ENCODE data around the gene ATE1. TPM values are rescaled to one million over a fixed set of nuclear protein-coding genes. Genes with fewer than 3 reads are reported as not detected.

The ATE1 gene
- total and polyA plus RNA-seq, 2 donors (not counting 3 experiments of a cell fraction or from before 2014, with no cell fraction given), result 8.7 to 27.1 TPM

DNA sequence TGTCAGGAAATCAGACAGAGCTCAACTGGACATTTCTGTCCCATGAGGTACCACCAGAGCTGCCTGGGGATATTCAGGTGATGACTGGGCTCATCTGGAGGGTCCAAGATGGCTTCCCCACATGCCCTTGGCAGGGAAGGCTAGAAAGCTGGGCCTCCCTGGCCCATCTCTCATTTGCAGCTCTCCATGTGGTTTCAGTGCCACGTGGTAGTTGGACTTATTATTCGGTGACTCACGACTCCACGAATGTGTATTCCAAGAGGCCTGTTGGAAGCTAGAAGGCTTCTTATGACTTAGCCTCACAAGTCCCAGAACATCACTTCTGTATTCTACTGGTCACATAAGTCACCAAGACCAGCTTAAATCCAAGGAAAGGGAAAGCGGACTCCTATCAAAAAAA is 24.4 kb upstream of the ATE1 start:
- ChIA-PET POLR2A (no interaction called here), CTCF (interaction anchor here (0.8 kb wide), 1 partner anchor 161 kb away, joined by 3 read pairs; no protein-coding TSS in a partner anchor)
- no peak for TF ChIP-seq EZH2 (IDR thresholded peaks at IDR 0.05; ENCODE audit: borderline replicate concordance, low read depth, low read length, severe bottlenecking)
- TF ChIP-seq FOS (IDR thresholded peaks at IDR 0.05; ENCODE audit: borderline replicate concordance, insufficient read depth, low read length), result no peak
- no peak for TF ChIP-seq MAX (IDR thresholded peaks at IDR 0.05; ENCODE audit: insufficient read depth, insufficient read length)
- no peak for TF ChIP-seq JUN (IDR thresholded peaks at IDR 0.05; ENCODE audit: borderline replicate concordance, insufficient read depth, insufficient read length, low read depth)
- TF ChIP-seq CTCF (IDR thresholded peaks at IDR 0.05; ENCODE audit: extremely low read depth in 1 of 2, insufficient read depth in 1 of 2, low read depth in 1 of 2, low read length in 2 of 2), result no peak
- no peak for TF ChIP-seq POLR2A (IDR thresholded peaks at IDR 0.05; ENCODE audit: low read depth, low read length)
- no peak for TF ChIP-seq MYC (IDR thresholded peaks at IDR 0.05; ENCODE audit: low read depth, low read length)
- no peak for TF ChIP-seq GATA2 (IDR thresholded peaks at IDR 0.05; ENCODE audit: insufficient read depth, insufficient read length, low read depth, low read length)
- TF ChIP-seq POLR2AphosphoS5 (IDR thresholded peaks at IDR 0.05; ENCODE audit: insufficient read depth, low read depth, low read length), result no peak
- DNase-seq (ENCODE audit: low read depth, low spot score), result no peak
- Histone ChIP-seq H3K27me3 (ENCODE audit: control insufficient read depth in 2 of 2, insufficient read depth in 2 of 2, low read length in 2 of 2) (no peaks in the 10 kb centered on the region), H3K4me3 (replicated peaks in 1 of 3; ENCODE audit: insufficient read depth in 1 of 3, low read depth in 1 of 3, low read length in 3 of 3) (no peak overlapping the region), H3K27ac (ENCODE audit: insufficient read depth, low read depth, low read length) (no peak overlapping the region), H3K9me3 (replicated peaks; ENCODE audit: control insufficient read depth, insufficient read depth, low read length) (no peaks in the 10 kb centered on the region), H3K9me1 (replicated peaks; ENCODE audit: control insufficient read depth, extremely low read depth, insufficient read depth, low read length) (no peaks in the 10 kb centered on the region), H3K9ac (replicated peaks; ENCODE audit: extremely low read depth, insufficient read depth, low read length) (no peak overlapping the region), H3K4me2 (ENCODE audit: insufficient read depth, low read length) (no peak overlapping the region), H3K79me2 (ENCODE audit: control insufficient read depth, insufficient read depth, low read length) (no peaks in the 10 kb centered on the region), H4K20me1 (replicated peaks; ENCODE audit: control insufficient read depth, extremely low read depth, insufficient read depth, low read length) (no peaks in the 10 kb centered on the region), H2AFZ (ENCODE audit: low read depth, low read length) (no peak overlapping the region), H3K36me3 (ENCODE audit: control insufficient read depth in 2 of 2, extremely low read depth in 1 of 2, insufficient read depth in 2 of 2, low read length in 2 of 2) (peaks cover 0 to 2% of the 10 kb centered on the region in 2 experiments), H3K4me1 (ENCODE audit: control insufficient read depth, extremely low read depth, insufficient read depth, low read length) (peaks cover 22% of the 10 kb centered on the region)
- no TSS peak for BruUV-seq (replicated peaks)
- dilution Hi-C loops (cut with MboI; ENCODE audit: extremely low pct_ligation_motif_present, low sequenced_read_pairs), result no loop called here
- FAIRE-seq, result no peak
- intact Hi-C loops (cut with micrococcal nuclease), result no loop called here
